HTR-8/SVneo (cell line): ENCODE results near the gene COPS3.

Experiments
- DNase-seq: peaks from one replicate; pipeline ENCODE4 v3.0.0; 2011; ENCODE audit warnings: low spot score, mixed read lengths; ENCODE audit not compliant: insufficient read length
- FAIRE-seq: peaks from 2 replicates; lab custom pipeline; 2011; peaks lifted over from hg19 to GRCh38; lab: Jason Lieb, UNC

COPS3 gene

GRCh38 chr17:17200311-17200710, 80.7 kb downstream of the COPS3 start:
- FAIRE-seq (no peak), DNase-seq (no peak)

- no peak for DNase-seq
- peak; percentile 33 for FAIRE-seq
Measured at GRCh38 chr17:17198281-17198680, 82.8 kb downstream of the COPS3 start.

GRCh38 chr17:17196776-17197175, 84.3 kb downstream of the COPS3 start:
- FAIRE-seq (no peak), DNase-seq (no peak)
